Raji (cell line): ENCODE measurements around the gene GPNMB.

Source experiments
- POLR2A ChIP-seq: IDR thresholded peaks from 2 replicates; pipeline ENCODE4 v1.6.1; 2011; ENCODE audit warnings: low read depth, low read length, control low read depth; ENCODE audit not compliant: insufficient read depth

GPNMB gene

GRCh38 chr7:23220690-23221305 lies 25.8 kb upstream of the GPNMB start:
- no peak for TF ChIP-seq POLR2A

- no peak for TF ChIP-seq POLR2A
Measured at GRCh38 chr7:23222439-23223030, 24.0 kb upstream of the GPNMB start.

GRCh38 chr7:23226844-23227450 lies 19.6 kb upstream of the GPNMB start:
- no peak for TF ChIP-seq POLR2A

GRCh38 chr7:23228412-23228811 lies 18.2 kb upstream of the GPNMB start:
- TF ChIP-seq POLR2A: no peak

GRCh38 chr7:23230641-23231101 lies 15.9 kb upstream of the GPNMB start:
- TF ChIP-seq POLR2A: no peak

- TF ChIP-seq POLR2A: no peak
Measured at GRCh38 chr7:23232966-23233365, 13.6 kb upstream of the GPNMB start.

GRCh38 chr7:23234569-23235296 lies 11.8 kb upstream of the GPNMB start:
- no peak for TF ChIP-seq POLR2A

- TF ChIP-seq POLR2A: no peak
Measured at GRCh38 chr7:23235813-23236221, 10.8 kb upstream of the GPNMB start.

- no peak for TF ChIP-seq POLR2A
Measured at GRCh38 chr7:23237000-23237399, 9.6 kb upstream of the GPNMB start.

GRCh38 chr7:23238983-23239652 lies 7.5 kb upstream of the GPNMB start:
- no peak for TF ChIP-seq POLR2A

GRCh38 chr7:23239698-23240097 lies 6.9 kb upstream of the GPNMB start:
- TF ChIP-seq POLR2A: no peak

GRCh38 chr7:23242321-23242720 lies 4.3 kb upstream of the GPNMB start:
- no peak for TF ChIP-seq POLR2A

GRCh38 chr7:23242935-23243334 lies 3.6 kb upstream of the GPNMB start:
- TF ChIP-seq POLR2A: no peak

GRCh38 chr7:23247046-23247602 lies 549 bp downstream of the GPNMB start:
- no peak for TF ChIP-seq POLR2A

- no peak for TF ChIP-seq POLR2A
Measured at GRCh38 chr7:23247603-23248335, 1.2 kb downstream of the GPNMB start.

- no peak for TF ChIP-seq POLR2A
Measured at GRCh38 chr7:23249486-23249885, 2.9 kb downstream of the GPNMB start.
